Tibial nerve (tissue), 4 donors: ENCODE measurements around the gene DDX23.
A peak's percentile ranks its signal among the peaks of the same experiment; 100 is the strongest.

Experiments used
- EP300 ChIP-seq, 2 donors: sonication (generic); formaldehyde crosslinking; IDR thresholded peaks; one replicate each; pipeline ENCODE4 v1.6.1; 2017; ENCODE audit warnings: antibody characterized with exemption in 2 of 2, mild to moderate bottlenecking in 1 of 2
- POLR2A ChIP-seq, 2 donors: fragments of 450-650 bp; IDR thresholded peaks; one replicate each; pipeline ENCODE4 v1.6.1; 2017; ENCODE audit warnings: antibody characterized with exemption in 2 of 2, mild to moderate bottlenecking in 2 of 2, moderate library complexity in 2 of 2
- TF ChIP-seq, protein P1 (sequence below), 5 experiments: fragments of 200-600 bp in 3 of 5; fragments of 450-650 bp in 2 of 5; sonication (generic) in 3 of 5; IDR thresholded peaks; one replicate each; pipeline ENCODE4 v1.5.1; 2016 to 2019; ENCODE audit warnings: antibody characterized with exemption in 5 of 5, mild to moderate bottlenecking in 3 of 5, moderate library complexity in 2 of 5

DNA sequence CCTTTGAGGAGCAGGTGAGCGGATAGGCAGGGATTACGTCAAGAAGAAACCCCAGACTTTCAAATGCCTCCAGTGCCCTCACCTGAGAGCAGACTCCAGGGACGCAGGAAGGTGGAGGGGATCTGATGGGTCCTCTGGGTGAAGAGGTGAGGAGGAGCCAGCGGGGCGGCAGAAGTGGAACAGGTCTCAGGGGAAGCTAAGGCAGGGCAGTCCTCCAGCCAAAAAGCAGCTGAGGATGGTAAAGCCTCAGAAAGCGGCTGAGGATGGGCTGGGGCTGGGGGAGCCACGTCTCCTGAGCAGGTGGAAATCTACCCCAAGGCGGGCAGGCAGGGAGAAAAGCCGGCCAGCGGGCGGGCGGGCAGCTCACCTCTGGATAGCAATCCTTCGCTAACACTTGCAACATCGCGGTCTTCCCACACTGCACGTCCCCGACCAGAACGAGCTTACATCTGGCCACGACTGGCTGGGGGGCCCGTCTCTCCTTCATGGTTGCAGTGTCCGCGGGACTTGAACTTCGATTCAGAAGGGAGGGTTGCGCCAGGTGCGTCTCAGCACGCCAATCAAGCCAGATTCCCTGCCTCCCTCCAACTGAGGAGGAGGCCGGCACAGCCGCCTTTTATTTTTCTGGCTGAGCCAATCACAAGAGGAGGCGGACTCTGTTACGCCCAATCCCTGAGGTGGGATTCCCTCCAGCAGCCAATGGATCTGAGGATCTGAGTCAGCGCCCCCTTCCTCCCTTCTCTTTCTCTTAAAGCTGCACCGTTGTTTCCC is 13.5 kb upstream of the DDX23 start, which contains the start of gene RND1:
- TF ChIP-seq, protein P1, sequence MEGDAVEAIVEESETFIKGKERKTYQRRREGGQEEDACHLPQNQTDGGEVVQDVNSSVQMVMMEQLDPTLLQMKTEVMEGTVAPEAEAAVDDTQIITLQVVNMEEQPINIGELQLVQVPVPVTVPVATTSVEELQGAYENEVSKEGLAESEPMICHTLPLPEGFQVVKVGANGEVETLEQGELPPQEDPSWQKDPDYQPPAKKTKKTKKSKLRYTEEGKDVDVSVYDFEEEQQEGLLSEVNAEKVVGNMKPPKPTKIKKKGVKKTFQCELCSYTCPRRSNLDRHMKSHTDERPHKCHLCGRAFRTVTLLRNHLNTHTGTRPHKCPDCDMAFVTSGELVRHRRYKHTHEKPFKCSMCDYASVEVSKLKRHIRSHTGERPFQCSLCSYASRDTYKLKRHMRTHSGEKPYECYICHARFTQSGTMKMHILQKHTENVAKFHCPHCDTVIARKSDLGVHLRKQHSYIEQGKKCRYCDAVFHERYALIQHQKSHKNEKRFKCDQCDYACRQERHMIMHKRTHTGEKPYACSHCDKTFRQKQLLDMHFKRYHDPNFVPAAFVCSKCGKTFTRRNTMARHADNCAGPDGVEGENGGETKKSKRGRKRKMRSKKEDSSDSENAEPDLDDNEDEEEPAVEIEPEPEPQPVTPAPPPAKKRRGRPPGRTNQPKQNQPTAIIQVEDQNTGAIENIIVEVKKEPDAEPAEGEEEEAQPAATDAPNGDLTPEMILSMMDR (IDR thresholded peaks at IDR 0.05) = peak in 1 of 5 experiments; percentile 37
- TF ChIP-seq EP300 (IDR thresholded peaks at IDR 0.05) (peak; percentile 49 to 99), POLR2A (IDR thresholded peaks at IDR 0.05) (peak; percentile 73 to 97)
